Astrocyte of the cerebellum (primary cell): Measurements from ENCODE around the gene UQCC5.

Experiments
- DNase-seq: peaks from one replicate; pipeline ENCODE4 v3.0.0-alpha.2; 2011; ENCODE audit warnings: low read depth
- H3K4me3 ChIP-seq: 2 replicates; pipeline ENCODE4 v1.5.1; 2011; ENCODE audit warnings: mild to moderate bottlenecking, low read depth, low read length, moderate library complexity
- CTCF ChIP-seq: IDR thresholded peaks from 2 replicates; pipeline ENCODE4 v1.5.1; 2012; ENCODE audit warnings: low read length, low read depth, moderate library complexity, mild to moderate bottlenecking; ENCODE audit errors: missing control alignments
- in situ Hi-C: cut with HindIII; loops from 2 replicates; pipeline ENCODE4 v1.10.0; 2017; ENCODE audit warnings: low sequenced_read_pairs

The UQCC5 gene

GRCh38 chr3:52570076-52570475 lies 33.7 kb downstream of the UQCC5 start:
- DNase-seq = no peak
- no peak for TF ChIP-seq CTCF
- no peak overlapping the region for H3K4me3 ChIP-seq
- in situ Hi-C loops = loop anchor here (5.0 kb wide), 2 partner anchors 33 to 98 kb away; partner anchors contain the start of gene UQCC5

- no peak overlapping the region for H3K4me3 ChIP-seq
- no peak for DNase-seq
- no peak for TF ChIP-seq CTCF
- in situ Hi-C loops = loop anchor here (5.0 kb wide), 2 partner anchors 35 to 100 kb away; partner anchors contain the start of gene UQCC5
Observed at GRCh38 chr3:52572221-52572620, 35.8 kb downstream of the UQCC5 start.

- in situ Hi-C loops = loop anchor here (5.0 kb wide), 2 partner anchors 37 to 102 kb away; partner anchors contain the start of gene UQCC5
- DNase-seq = no peak
- no peak for TF ChIP-seq CTCF
Observed at GRCh38 chr3:52574056-52574965, 37.9 kb downstream of the UQCC5 start.

More at GRCh38 chr3:52574056-52574965, 37.9 kb downstream of the UQCC5 start:
- H3K4me3 ChIP-seq = no peak overlapping the region
